Measurements from ENCODE around the gene CYYR1.

Gene CYYR1

DNA sequence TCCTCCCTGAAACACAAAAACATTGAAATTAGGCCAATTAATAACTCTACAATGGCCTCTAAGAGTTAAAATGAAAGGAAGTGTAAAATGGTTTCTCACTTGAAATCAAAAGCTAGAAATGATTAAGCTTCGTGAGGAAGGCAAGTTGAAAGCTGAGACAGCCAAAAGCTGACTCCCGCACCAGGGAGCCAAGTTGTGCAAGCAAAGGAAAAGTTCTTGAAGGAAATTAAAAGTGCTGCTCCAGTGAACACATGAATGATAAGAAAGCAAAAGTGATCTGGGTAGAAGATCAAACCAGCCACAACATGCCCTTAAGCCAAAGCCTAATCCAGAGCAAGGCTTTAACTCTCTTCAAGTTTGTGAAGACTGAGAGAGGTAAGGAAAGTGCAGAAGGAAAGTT lies 22.8 kb downstream of the CYYR1 start:
- no peak for DNase-seq

DNA sequence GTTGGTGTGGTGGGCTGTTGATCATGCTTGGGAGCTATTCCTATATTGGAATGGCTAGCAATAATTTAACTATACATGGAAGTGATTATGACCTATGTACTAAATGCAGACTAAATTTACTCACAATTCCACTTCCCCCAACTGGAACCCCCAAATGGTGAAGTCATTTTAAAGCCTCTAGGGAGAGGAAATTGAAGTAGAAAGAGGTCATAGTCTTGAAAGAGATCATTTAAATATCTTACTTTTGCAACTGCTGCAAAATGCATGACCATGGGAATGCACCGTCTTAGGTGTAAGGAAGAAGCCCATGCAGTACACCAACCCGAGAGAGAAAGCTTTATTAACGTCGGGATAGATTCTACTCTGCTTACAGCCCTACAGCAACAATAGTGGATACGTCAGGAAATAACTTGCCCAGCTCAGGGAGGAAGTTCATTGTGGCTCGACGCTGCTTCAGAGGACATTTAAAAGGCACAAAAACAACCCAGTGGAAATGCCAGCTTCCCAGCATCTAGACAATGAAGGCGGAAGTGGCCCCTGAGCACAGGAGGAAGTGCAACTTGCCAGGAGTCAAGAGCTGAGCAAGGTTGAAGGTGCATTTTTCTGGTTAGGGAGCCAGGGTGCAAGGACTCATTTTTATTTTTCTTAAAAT lies 26.5 kb downstream of the CYYR1 start:
- DNase-seq, result no peak

DNA sequence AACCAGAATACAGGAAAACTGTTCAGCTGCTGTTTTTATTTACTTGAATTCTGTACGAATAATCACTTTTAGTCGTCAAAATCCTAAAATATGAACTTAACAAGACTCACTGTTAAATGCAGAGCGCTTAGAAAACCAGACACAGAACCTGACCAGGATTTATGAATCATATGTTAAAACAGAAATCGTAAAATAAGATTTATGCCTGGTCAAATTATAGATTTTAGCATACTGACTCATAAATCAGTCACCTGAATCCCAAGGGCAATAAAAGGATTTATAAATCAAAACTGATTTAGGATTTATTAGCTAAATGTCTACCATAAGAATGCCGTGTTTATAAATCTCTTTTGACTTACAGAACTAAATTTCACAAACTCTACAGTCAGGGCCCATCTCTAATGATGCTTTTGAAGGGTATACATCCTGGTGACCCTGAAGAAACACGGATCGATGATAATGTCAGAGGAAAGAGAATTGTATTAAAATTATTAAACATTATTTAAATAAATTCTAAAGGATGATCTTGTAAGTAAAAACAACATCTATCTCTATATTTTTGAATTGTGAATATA lies 28.8 kb downstream of the CYYR1 start:
- no peak for DNase-seq

DNA sequence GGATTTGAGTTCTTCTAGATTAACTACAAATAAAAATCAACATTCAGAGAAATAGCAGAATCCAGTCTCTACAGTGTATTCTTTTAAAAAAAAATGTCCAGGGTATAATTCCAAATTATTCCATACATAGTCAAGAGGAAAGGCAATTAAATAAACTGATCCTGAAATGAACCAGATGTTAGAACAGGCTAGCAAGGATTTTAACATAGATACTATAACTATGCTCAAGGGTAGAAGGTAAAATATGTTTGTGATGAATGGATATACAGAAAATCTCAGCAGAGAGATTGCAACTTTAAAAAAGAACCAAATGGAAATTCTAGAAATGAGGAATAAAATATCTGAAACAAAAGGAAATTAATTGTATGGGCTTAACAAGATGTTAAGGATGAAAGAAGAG lies 32.4 kb downstream of the CYYR1 start:
- no peak for DNase-seq

DNA sequence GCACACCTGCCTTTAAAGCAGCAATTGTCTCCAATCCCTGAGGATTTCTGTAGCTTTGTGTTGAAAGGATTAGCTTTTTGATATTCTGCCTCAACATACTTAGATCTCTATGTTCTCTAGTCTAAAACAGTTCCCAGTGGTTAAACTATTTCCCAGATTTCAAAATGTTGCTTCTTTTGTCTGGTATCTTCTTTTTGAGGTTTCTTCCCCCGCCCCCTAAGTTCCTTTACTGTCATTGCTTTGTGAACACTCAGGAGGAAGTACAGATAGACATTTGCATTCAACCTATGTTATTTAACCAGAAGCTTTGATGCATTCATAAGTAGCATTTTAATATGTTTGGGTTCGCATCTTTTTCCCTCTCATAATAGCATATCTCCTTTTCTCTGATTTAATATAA lies 33.5 kb downstream of the CYYR1 start:
- DNase-seq, result no peak

DNA sequence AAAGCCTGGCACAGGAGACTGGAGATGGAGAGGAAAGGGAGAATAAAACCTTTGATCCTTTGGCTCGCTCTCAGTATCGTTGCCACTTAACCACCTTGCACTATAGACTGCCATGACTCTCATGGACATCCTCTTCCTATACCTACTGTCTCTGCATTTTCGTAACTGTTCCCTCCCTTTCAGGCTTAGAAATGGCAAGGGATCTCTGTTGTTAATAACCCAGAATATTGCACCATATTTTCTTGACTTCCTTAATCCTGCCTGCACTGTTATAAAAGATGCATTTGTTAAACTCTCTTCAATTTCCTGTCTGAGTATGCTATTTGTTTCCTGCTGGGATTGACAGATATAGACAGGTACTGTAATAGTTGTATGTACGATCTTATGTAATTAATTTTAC lies 38.6 kb downstream of the CYYR1 start:
- DNase-seq, result no peak

DNA sequence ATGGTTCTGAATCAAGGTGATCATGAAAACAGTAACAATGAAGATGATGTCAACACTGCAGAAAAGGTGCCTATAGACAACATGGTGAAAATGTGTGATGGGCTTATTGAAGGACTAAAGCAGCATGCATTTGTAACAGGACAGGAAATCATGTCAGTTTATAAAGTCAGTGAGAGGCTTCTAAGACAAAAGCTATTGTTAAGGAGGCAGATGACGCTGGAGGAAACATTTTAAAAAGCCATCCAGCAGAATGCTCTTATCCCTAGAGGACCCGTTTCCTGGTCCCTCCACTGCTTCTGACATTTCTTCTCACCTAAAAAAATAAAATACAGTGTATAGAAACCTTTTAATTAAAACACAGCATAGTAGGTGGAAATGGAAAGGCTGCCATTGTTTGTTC lies 40.9 kb downstream of the CYYR1 start:
- no peak for DNase-seq

DNA sequence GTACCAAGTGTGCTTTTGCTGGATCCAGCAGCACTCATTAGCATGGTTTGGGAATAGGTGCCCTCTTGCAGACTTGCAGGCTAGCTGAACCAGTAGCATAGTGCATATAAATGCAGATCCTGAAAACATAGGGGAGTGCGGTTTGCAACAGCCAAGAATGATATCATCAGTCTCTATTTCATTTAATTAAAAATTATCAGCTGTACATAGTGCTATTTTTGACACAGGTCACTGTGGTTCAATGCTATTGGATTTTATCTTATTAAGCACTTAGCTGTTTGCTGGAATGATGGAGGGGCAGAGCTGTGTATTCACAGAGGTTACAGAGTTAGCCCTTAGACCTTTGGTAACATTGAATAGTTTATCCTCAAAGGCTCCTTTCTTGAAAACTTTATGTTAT lies 43.6 kb downstream of the CYYR1 start:
- no peak for DNase-seq

DNA sequence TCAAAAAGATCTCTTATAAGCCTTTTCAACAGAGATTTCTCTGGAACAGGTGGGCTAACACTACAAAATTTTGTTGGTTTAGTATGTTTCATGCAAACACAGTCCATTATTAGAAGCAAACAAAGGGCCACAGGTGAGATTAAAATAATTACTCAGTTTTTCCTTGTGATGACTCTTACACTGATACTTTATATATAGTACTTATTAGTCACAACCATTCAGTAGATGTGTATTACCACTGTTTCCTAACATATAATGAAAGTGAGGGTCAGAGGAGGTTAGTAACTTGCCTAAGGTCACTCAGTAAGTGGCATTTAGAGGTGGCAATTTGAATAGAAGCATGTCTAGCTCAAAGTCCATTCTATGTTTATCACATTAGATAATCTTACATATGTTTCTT lies 44.2 kb downstream of the CYYR1 start:
- DNase-seq, result no peak

DNA sequence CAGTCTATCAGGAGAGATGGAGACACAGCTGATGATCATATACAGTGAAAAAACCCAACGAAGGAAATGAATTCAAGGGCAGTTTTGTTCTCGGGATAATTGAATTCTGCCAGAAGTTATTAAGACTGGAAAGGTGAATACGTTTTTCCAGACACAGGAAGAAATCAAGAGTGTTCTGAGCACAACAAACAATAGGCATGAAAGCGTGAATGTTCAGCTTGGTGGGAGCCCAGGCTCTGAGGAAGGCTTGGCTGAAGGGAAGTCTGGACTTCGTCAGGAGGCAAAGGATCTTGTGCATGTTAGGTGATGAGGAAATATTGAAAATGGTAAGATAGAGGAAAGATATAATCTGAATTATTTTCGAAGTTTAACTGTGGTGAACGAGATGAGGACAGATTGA lies 50.4 kb downstream of the CYYR1 start:
- DNase-seq, result no peak

DNA sequence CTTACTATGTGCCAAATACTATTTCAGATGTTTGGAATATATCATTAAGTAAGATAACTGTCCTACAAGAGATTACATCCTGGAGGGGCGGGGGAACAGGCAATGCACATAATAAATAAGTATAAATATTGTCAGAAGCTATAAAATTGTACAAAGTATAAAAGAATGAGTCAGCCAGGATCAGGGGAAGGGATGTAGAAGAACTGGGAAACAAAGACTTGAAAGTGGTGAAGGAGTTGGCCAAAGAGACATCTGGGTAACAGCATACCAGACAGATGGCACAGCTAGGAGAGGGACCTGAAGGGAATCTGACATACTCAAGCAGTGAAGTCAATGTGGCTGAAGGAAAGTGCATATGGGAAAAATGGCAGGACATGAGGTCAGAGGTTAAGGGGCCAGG lies 53.9 kb downstream of the CYYR1 start:
- no peak for DNase-seq

DNA sequence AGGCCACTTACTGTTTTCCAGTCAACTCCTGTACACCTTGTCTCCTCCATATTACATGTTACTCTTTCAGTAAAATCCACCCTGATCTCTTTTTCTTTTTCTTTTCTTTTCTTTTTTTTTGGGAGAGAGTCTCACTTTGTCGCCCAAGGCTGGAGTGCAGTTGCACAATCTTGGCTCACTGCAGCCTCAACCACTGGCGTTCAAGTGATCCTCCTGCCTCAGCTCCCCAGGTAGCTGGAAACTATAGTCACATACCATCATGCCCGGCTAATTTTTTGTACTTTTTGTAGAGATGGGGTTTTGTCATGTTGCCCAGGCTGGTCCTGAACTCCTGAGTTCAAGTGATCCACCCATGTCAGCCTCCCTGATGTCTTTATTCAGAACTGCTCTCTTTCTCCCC lies 57.8 kb downstream of the CYYR1 start:
- no peak for DNase-seq

DNA sequence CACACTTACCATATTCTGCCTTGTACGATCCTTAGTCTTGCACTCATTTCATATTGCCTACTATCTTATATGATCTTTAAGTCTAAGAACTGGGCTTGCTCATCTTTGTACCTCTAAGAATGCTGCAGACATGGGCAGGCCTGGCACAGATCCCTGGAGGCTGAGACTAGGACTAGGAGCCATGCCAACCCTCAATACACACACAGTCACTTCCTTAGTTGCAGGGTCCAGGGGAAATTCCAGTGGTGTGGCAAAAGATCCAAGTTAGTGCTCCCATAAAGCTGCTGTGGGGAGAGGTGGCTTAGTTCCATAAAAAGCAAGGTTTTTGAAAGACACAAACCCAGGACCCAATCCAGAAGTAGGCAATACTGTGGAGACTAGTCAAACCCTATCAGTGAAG lies 59.9 kb downstream of the CYYR1 start:
- no peak for DNase-seq

DNA sequence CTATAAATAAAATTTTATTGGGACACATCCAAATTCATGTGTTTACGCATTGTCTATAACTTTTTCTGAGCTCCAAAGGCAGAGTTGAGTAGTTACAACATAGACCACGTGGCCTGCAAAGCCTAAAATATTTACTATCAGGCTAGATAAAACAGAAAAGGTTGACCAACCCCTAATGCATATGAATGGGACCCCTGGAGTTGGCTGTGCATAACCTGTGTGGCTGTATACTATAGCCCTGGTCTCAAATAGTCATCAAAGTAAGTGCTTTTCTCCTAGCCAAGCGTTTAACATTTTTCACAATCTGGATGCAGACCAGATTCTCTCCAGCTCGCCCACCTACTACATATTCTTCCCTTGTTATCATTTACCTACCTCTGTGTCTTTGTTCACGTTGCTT lies 60.4 kb downstream of the CYYR1 start:
- DNase-seq, result no peak

DNA sequence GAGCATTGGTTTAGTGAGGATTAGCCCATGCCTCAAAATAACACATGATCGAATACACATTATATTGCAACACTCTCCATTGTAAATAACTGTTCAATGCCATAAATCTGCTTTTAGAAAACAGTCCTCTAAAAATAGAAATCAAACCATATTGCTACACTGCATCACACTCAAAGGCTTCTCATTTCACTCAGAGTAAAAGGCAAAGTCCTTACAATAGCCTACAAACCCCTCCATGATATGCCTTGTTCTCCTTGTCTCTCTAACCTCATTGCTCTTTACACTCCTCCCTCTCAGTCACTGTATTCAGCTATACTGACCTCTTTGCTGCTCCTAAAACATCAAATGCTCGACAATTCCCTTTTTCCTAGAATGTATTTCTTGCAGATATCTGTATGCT lies 64.2 kb downstream of the CYYR1 start:
- no peak for DNase-seq

DNA sequence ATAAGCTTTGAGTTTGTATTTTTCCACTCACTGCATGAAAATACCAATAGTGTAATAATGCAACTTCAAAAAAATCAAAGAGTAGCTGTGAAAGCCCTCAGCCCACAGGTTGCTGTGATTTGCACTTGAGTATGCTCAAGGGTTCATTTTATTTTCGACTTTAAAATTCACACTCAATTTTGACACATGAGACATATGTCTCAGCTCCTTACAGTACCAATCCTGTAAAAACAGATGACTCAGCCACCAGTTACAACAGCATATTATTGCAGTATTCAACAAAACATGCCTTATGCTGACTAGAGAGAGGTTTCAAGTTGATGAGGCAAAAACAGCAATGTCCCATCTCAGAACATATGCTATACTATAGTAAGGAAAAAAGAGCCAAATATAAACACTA lies 66.1 kb downstream of the CYYR1 start:
- no peak for DNase-seq

DNA sequence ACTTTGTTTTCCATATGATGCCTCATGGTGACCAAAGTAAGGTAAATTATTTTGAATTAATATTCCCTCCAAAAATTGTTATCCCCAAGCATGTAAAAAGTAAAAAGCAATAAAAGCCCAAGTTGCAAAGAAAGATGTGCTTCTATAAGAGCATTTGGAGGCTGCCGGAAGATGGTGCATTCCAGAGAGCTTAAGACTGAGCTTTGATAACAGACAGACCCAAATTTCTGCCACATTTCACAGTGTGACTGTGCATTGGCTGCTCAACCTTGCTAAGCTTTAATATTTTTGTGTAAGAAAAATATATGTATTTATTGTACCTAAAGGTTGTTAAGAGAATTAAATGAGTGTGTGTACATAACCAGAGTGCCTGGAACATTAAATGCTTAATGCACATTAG lies 67.9 kb downstream of the CYYR1 start:
- no peak for DNase-seq

DNA sequence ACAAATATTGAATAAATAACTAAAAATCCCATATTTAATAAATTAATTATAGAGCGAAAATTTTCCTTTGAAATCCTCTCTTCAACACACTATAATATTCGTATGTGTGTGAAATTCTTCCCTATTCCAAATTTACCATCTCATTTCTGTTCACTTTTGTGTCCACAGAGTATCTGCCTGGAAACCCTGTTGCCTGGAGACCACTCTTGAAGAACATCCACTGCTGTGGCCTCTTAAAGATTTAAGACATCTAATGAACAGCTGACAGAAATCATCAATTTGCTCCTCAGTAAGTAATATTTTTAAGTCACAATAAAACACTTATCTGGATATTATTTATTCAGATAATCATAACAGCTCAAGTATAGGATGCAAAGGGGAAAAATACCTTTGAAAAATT lies 69.7 kb downstream of the CYYR1 start:
- DNase-seq, result no peak

DNA sequence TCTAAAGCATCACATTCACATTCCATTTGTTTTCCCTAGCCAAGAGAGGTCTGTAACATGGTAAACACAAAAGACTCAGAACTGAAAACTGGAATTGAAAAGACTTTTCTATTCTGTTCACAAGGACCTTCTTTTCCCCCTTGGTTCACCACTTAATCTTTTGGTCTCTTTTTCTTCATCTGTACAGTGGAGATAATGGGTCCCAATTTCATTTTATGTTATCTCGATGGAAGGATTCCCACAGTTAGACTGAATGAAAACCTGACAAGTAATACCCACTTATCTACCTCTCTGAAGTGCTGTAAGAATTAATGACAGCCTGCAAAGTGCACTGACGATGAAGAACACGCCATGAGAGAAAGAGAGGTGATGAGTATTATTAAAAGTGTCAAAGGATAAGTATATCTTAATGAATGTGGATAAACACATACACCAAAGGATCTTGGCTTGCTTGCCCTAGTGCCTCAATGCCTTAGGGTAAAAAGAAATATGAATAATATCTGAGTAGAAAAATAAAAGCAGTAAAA lies 71.5 kb downstream of the CYYR1 start:
- DNase-seq, result no peak

DNA sequence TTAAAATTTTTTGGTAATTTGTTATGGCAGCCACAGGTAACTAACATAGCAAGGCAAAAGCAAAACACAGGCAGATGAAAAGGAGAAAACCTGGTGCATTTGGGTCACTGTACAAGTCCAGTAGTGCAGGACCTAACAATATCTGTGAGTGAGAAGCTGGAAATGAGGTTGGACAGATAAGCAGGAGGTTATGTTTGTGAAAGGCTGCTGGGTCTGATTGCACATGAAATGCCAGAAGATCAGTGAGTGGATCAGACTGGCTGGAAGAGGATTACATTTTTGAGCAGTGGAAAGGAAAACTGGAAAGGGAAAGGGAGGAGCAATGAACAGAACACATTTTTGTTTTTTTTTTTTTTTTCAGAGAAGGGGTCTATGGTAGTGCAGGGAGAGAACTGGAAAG lies 73.6 kb downstream of the CYYR1 start:
- no peak for DNase-seq

DNA sequence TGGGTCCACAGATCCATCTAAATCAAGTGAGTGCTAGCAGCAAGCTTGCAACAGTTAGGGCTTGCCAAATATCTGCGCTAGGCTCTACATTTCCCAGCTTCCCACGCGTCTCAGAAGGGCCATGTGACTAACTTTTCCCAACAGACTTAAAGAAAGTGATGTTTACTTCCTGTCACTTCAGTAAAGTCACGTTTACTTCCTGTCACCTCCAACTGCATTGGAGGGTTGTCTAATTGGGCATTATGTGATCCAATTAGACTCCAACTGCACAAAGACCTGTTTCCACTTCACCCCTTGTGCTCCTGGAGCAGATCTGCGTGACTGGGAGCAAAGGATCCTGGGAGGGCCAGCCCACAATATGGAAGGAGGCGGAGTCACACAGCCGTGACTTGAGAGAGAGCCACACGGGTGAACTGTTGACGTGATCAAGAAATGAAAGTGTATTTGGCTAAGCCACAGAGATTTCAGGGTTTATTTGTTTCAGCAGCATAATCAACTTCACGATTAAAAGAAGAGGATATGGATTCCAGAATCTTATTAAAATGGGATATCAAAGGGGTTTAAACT lies 77.7 kb downstream of the CYYR1 start:
- DNase-seq, result no peak

DNA sequence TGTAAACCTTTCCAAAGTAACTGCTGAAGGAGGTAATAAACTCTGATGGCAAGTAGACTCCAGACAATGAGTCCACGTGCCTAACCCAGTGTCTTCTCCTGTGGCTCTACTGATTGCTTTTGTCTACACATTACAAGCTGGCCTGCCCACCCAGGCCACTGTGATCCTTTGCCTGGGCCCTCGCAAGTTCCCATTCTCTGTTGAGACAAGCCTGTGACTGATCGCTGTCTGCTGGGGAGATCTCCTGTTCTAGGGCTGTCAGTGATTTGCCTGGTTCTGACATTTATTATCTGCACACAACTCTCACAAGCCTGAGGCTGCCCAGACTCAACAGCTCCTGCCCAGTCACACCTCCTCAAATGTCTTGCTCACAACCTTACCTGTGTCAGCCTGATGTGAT lies 81.4 kb downstream of the CYYR1 start:
- DNase-seq, result no peak

DNA sequence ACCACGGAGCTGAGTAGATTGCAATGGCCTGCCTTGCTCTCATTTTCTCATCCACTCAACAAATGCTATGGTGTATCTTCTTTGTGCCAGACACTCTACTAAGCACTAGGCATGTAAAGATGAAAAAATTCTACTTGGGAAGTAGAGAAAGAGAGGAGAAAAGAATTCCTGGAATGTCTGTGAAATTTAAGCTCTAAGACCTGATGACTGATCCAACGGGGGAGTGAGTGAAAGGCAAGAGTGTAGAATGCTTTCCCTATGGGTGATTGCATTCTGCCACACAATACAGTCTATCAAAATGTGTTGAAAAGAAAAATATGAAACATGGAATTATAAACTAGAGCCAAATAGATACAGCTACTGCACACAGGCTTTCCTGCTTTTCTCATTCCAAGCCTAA lies 82.3 kb downstream of the CYYR1 start:
- no peak for DNase-seq

DNA sequence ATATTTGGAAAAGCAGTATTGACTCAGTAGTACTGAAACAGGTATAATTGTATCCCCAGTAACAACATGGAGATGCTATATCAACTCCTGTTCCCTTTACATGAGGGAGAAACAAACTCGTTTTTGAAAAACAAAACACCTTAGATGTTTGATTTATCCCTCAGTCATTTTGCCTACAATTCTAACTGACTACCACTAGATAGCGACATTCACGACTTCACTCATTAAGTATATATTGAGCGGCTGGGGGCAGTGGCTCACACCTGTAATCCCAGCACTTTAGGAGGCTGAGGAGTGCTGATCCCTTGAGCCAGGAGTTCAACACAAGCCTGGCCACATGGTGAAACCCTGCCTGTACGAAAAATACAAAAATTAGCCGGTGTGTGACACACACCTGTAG lies 83.3 kb downstream of the CYYR1 start:
- no peak for DNase-seq

DNA sequence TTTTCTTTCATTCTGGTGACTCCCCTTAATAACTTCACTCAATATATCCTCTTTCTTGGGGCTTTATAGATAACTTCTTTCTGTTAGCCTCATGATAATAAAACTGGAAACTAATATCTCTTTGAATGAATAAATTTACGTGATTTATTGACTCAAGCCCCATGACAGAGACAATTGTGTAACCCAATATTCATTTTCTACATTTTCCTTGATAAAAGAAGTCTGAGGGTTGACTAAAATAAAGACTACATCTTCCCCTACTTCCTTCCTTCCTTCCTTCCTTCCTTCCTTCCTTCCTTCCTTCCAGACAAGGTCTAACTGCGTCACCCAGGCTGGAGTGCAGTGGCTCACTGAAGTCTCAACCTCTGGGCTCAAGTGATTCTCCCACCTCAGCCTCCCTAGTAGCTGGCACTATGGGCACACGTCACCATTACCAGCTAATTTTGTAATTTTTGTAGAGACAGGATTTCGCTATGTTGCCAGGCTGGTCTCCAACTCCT lies 85.1 kb downstream of the CYYR1 start:
- DNase-seq, result no peak

Measured in activated CD4-positive, CD25-positive, alpha-beta regulatory T cell (primary cell).